ENCODE results near the gene OAF. TPM values are rescaled to one million over a fixed set of nuclear protein-coding genes. Genes with fewer than 3 reads are reported as not detected.

Gene OAF
- total and polyA plus RNA-seq, 2 experiments from 2014 or later: 1.1 to 3.0 TPM

DNA sequence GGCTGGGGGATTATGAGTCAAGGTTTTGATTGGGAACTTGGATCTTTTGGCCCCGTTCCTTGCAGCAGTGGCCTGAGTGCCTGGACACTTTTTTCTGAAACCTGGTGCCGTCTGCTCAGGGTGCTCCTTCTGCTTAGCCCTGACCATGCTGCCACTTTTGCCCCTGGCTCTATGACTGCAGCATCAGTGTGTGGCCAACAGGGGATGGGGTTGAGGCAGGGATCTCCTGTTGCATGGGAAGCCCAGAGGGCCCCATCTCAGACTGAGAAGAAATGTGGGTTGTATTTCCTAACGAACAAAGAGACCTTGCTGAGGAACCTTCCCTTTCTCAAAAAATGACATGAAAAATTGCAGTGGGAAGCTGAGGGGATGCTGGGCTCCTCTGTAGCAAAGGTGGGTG, 47.8 kb downstream of the OAF start:
- Histone ChIP-seq H3K79me2 (replicated peaks; ENCODE audit: insufficient read depth) (no peaks in the 10 kb centered on the region), H3K36me3 (ENCODE audit: insufficient read depth) (no peaks in the 10 kb centered on the region), H3K4me1 (ENCODE audit: insufficient read depth) (peaks cover 32% of the 10 kb centered on the region), H3K27ac (ENCODE audit: low read depth) (no peak overlapping the region), H3K4me3 (no peak overlapping the region), H3F3A (replicated peaks; ENCODE audit: low read depth) (no peaks in the 10 kb centered on the region), H2AFZ (no peak overlapping the region), H3K9me2 (ENCODE audit: insufficient read depth) (no peaks in the 10 kb centered on the region; the same call in 1 of the 2 replicates), H4K20me1 (replicated peaks; ENCODE audit: insufficient read depth) (no peaks in the 10 kb centered on the region), H3K4me2 (no peak overlapping the region), H3K27me3 (ENCODE audit: insufficient read depth) (peaks cover 33% of the 10 kb centered on the region)
- Mint-ChIP-seq H3K4me1 (peaks cover 44% of the 10 kb centered on the region), H3K36me3 (ENCODE audit: low read depth) (no peaks in the 10 kb centered on the region), H3K4me3 (no peak overlapping the region), H3K27ac (no peak overlapping the region), H3K27me3 (ENCODE audit: insufficient read depth, low read depth, poor library complexity) (peaks cover 29% of the 10 kb centered on the region), H3K9me3 (no peaks in the 10 kb centered on the region)
- DNase-seq (ENCODE audit: low spot score): no peak
- ATAC-seq: no peak
- TF ChIP-seq POLR2AphosphoS5 (IDR thresholded peaks at IDR 0.05; ENCODE audit: low read depth) (no peak), ZNF114 (CRISPR knock-in tag; IDR thresholded peaks at IDR 0.05) (no peak), EZH2phosphoT487 (IDR thresholded peaks at IDR 0.05; ENCODE audit: unreplicated experiment) (no peak), ZNF331 (CRISPR knock-in tag; IDR thresholded peaks at IDR 0.05; ENCODE audit: low read depth) (no peak)
- TF ChIP-seq, protein P1, sequence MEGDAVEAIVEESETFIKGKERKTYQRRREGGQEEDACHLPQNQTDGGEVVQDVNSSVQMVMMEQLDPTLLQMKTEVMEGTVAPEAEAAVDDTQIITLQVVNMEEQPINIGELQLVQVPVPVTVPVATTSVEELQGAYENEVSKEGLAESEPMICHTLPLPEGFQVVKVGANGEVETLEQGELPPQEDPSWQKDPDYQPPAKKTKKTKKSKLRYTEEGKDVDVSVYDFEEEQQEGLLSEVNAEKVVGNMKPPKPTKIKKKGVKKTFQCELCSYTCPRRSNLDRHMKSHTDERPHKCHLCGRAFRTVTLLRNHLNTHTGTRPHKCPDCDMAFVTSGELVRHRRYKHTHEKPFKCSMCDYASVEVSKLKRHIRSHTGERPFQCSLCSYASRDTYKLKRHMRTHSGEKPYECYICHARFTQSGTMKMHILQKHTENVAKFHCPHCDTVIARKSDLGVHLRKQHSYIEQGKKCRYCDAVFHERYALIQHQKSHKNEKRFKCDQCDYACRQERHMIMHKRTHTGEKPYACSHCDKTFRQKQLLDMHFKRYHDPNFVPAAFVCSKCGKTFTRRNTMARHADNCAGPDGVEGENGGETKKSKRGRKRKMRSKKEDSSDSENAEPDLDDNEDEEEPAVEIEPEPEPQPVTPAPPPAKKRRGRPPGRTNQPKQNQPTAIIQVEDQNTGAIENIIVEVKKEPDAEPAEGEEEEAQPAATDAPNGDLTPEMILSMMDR (conservative IDR thresholded peaks at IDR 0.05; ENCODE audit: low read depth in 2 of 2): peak; percentile 22 to 44; a peak in 3 of 4 replicates

DNA sequence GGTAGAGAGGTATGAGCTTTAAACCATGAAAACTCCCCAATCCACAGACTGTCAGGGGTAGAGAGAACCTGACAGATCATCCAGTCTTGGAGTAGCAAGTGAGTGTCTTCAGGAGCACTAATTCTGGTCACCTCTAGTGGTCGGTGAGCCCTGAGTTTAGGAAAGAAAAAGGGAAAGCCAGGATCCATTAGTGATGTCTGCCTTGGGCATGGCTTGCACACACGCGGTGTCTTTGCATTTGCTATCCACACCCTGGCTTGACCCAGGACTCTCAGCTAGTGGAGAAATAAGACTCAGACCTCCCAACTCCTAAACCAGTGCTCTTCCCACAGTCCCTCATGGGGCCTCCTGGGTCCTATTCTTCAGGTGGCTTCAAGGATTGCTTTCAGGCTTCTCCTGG, 48.4 kb downstream of the OAF start:
- Histone ChIP-seq H3K9me2 (ENCODE audit: insufficient read depth) (no peaks in the 10 kb centered on the region; the same call in 1 of the 2 replicates), H2AFZ (no peak overlapping the region), H3K27ac (ENCODE audit: low read depth) (no peak overlapping the region), H3K4me2 (no peak overlapping the region), H3K27me3 (ENCODE audit: insufficient read depth) (peaks cover 33% of the 10 kb centered on the region), H3F3A (replicated peaks; ENCODE audit: low read depth) (no peaks in the 10 kb centered on the region), H3K4me3 (no peak overlapping the region), H3K36me3 (ENCODE audit: insufficient read depth) (no peaks in the 10 kb centered on the region), H3K4me1 (ENCODE audit: insufficient read depth) (peaks cover 28% of the 10 kb centered on the region), H4K20me1 (replicated peaks; ENCODE audit: insufficient read depth) (no peaks in the 10 kb centered on the region), H3K79me2 (replicated peaks; ENCODE audit: insufficient read depth) (no peaks in the 10 kb centered on the region)
- no peak for TF ChIP-seq ZNF114 (CRISPR knock-in tag; IDR thresholded peaks at IDR 0.05)
- Mint-ChIP-seq H3K27me3 (ENCODE audit: insufficient read depth, low read depth, poor library complexity) (peaks cover 26% of the 10 kb centered on the region), H3K9me3 (no peaks in the 10 kb centered on the region), H3K36me3 (ENCODE audit: low read depth) (no peaks in the 10 kb centered on the region), H3K27ac (no peak overlapping the region), H3K4me1 (peaks cover 38% of the 10 kb centered on the region), H3K4me3 (no peak overlapping the region)
- DNase-seq (ENCODE audit: low spot score) (no peak), ATAC-seq (no peak)

DNA sequence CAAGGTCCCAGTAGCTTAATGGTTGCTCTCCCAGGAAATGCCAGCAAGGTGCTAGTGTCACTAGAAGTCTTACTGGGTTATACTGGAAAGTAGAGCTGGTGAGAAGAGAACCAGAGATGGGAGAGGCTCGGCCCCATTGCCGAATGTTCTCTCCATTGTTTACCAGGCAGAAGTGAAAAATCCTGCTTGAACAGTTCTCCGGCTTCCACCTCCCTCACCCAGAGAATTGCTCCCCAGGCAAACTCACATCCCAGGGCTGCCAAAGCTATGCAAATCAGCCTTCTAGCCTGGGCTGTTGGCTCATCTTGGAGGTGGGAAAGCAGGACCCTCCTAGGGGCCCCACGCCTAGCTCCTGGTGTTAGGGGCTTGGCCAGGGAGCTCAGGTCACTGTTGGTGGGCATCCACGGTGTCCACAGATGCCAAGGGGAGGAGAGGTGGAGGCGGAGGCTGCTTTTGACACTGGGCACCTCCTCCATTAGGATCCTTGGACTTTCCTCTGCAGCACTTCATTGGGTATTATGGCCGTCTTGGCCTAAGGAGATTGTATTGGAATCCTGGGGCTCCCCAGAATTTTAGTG, 49.2 kb downstream of the OAF start:
- H4K20me1 ChIP-seq (replicated peaks; ENCODE audit: insufficient read depth): no peaks in the 10 kb centered on the region
- no peak overlapping the region for H3K4me3 Mint-ChIP-seq
- no peaks in the 10 kb centered on the region for H3F3A ChIP-seq (replicated peaks; ENCODE audit: low read depth)
- H2AFZ ChIP-seq: no peak overlapping the region
- no peaks in the 10 kb centered on the region for H3K36me3 Mint-ChIP-seq (ENCODE audit: low read depth)
- H3K36me3 ChIP-seq (ENCODE audit: insufficient read depth): no peaks in the 10 kb centered on the region
- peaks cover 4% of the 10 kb centered on the region; the same call in 1 of the 2 replicates for H3K9me2 ChIP-seq (ENCODE audit: insufficient read depth)
- no peak overlapping the region for H3K4me3 ChIP-seq
- no peak overlapping the region for H3K4me2 ChIP-seq
- no peak overlapping the region for H3K27ac ChIP-seq (ENCODE audit: low read depth)
- no peaks in the 10 kb centered on the region for H3K79me2 ChIP-seq (replicated peaks; ENCODE audit: insufficient read depth)
- no peak for DNase-seq (ENCODE audit: low spot score)
- peaks cover 22% of the 10 kb centered on the region for H3K27me3 Mint-ChIP-seq (ENCODE audit: insufficient read depth, low read depth, poor library complexity)
- H3K4me1 ChIP-seq (ENCODE audit: insufficient read depth): peaks cover 20% of the 10 kb centered on the region
- H3K27ac Mint-ChIP-seq: no peak overlapping the region
- ATAC-seq: no peak
- peaks cover 33% of the 10 kb centered on the region for H3K27me3 ChIP-seq (ENCODE audit: insufficient read depth)
- peaks cover 30% of the 10 kb centered on the region for H3K4me1 Mint-ChIP-seq
- H3K9me3 Mint-ChIP-seq: no peaks in the 10 kb centered on the region
- TF ChIP-seq EZH2phosphoT487 (IDR thresholded peaks at IDR 0.05; ENCODE audit: unreplicated experiment) (no peak), CREB1 (CRISPR knock-in tag; IDR thresholded peaks at IDR 0.05; ENCODE audit: low read depth) (no peak), ZNF331 (CRISPR knock-in tag; IDR thresholded peaks at IDR 0.05; ENCODE audit: low read depth) (no peak), JUNB (IDR thresholded peaks at IDR 0.05; ENCODE audit: unreplicated experiment) (no peak), EZH2 (IDR thresholded peaks at IDR 0.05; ENCODE audit: low read depth, unreplicated experiment) (no peak), POLR2AphosphoS5 (IDR thresholded peaks at IDR 0.05; ENCODE audit: low read depth) (no peak), STAT1 (IDR thresholded peaks at IDR 0.05; ENCODE audit: unreplicated experiment) (no peak), NANOG (IDR thresholded peaks at IDR 0.05; ENCODE audit: borderline replicate concordance) (no peak), ZNF114 (CRISPR knock-in tag; IDR thresholded peaks at IDR 0.05) (no peak)
- TF ChIP-seq, protein P2, sequence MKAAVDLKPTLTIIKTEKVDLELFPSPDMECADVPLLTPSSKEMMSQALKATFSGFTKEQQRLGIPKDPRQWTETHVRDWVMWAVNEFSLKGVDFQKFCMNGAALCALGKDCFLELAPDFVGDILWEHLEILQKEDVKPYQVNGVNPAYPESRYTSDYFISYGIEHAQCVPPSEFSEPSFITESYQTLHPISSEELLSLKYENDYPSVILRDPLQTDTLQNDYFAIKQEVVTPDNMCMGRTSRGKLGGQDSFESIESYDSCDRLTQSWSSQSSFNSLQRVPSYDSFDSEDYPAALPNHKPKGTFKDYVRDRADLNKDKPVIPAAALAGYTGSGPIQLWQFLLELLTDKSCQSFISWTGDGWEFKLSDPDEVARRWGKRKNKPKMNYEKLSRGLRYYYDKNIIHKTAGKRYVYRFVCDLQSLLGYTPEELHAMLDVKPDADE (IDR thresholded peaks at IDR 0.05): no peak
- TF ChIP-seq, protein P1 (conservative IDR thresholded peaks at IDR 0.05; ENCODE audit: low read depth in 2 of 2): no peak

Measured in GM23338 (cell line).